Fibroblast of peridontal ligament (primary cell): ENCODE results near the gene TBX19.
A peak's percentile ranks its signal among the peaks of the same experiment; 100 is the strongest.

ENCODE experiments used
- DNase-seq: peaks from one replicate; pipeline ENCODE4 v3.0.0-alpha.2; 2010; ENCODE audit errors: extremely low read depth

TBX19 gene

DNA sequence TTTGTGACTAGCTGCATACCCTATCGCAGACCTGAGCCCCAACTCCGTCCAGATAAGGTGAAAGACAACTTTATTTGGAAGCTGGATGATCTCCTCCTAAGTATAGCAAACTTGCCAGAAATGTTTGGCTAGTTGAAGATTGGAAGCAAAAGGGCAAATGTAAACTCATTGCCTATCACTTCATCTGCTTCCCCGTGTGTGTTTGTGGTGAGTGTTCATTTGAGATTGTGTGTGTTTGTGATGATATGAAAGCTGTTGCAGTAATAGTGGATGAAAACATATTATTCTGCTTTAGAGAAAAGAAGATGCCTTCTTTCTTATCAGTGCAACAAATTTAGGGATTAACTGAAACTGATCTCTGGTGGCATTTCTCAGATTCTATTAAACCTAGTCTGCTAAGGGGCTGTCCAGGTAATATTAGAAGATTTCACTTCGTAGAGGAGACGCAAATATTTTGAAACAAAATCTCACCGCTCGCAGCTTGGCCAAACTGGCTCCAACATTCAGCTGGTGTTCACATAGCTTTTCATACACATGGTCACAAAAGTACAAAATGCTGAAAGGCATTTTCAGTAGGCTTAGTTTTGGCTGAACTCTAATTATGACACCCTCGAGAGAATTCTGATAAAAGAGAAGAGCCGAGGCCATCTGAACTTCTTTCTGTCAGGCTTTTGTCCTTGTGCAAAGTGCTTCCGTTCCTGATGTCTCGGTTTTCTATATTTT lies 1.1 kb downstream of the TBX19 start:
- DNase-seq = no peak

DNA sequence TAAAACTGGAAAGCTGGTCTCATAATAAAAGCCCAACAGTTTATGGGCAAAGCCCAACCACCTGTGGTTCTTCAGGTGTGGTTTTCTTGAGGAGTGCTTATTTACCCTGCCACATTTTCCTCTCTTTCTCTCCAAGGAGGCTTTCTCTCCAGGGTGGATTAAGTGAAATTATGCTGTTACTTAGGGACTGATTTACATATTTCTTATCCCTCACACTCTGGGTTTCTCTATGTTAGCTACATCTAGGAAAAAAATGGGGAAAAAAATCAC lies 4.8 kb downstream of the TBX19 start:
- DNase-seq = no peak

DNA sequence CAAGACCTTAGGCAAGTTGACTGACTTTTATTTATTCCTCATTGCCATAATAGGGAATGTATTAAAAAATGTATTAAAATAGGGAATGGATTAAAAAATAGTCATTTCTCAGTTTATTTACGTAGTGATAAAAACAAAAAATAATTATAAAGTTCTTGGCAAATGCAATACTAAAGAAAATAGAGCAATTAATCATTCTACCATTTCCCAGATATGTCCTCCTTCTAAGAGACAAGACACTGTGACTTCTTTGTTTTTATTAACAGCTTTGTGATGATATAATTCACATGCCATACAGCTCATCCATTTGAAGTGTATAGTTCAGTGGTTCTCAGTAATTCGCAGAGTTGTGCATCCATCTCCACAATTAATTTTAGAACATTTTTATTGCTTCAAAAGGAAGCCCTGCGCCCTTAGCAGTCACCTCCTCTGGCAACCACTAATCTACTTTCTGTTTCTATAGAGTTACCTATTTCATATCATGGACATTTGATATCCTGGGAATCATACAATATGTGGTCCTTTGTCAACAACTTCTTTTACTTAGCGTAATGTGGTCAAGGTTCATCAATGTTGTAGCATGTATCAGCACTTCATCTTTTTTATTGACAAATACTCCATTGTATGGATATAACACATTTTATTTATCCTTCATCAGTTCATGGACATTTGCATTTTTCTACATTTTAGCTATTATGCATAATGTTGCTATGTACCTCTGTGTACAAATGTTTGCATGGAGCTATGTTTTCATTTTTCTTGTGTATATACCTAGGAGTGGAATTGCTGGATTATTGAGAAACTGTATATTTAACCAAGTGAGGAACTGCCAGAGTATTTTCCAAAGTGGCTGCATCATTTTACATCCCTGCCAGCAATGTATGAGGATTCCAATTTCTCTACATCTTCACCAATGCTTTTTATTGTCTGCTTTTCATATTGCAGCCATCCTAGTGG lies 5.6 kb downstream of the TBX19 start:
- DNase-seq = no peak

DNA sequence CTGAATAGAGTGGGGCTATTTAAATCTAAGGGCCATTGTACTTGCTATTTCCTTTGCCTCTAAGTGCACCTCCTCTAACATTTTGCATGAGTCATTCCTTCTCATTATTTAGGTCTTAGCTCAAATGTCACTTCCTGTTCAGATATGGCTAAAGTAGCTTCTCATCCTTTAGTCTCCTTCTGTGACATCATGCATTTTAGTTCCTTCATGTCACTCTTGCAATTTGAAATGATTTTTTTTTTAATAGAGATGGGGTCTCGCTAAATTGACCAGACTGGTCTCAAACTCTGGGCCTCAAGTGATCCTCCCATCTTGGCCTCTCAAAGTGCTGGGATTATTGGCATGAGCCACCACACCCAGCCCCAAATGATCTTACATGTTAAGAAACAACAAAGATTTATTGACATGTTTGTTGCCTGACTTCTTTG lies 6.6 kb downstream of the TBX19 start:
- DNase-seq = peak; percentile 35

DNA sequence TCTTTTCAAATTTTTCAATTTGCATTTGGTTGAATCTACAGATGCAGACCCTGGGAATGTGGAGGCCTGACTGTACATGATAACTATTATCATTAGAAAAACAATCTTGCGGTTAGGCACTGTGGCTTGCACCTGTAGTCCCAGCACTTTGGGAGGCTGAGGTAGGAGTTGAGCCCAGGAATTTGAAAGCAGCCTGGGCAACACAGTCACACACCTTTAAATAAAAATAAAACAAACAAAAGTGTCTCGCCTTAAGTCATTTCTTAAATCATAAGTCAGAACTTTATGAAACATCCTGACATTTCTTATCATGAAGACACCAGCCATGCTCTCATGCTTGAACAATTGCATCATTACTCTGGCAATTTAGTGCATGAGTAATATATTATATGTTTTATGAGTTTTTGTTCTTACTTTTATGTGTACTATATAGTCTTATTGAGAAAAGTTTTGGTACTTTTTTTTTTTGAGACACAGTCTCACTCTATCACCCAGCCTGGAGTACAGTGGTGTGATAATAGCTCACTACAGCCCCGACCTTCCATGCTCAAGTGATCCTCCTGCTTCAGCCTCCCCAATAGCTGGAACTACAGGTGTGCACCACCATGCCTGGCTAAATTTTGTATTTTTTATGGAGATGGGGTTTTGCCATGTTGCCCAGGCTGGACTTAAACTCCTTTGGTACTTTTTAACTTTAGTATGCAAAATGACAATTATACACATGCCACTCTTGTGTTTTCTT lies 7.8 kb downstream of the TBX19 start:
- peak; percentile 25 for DNase-seq

DNA sequence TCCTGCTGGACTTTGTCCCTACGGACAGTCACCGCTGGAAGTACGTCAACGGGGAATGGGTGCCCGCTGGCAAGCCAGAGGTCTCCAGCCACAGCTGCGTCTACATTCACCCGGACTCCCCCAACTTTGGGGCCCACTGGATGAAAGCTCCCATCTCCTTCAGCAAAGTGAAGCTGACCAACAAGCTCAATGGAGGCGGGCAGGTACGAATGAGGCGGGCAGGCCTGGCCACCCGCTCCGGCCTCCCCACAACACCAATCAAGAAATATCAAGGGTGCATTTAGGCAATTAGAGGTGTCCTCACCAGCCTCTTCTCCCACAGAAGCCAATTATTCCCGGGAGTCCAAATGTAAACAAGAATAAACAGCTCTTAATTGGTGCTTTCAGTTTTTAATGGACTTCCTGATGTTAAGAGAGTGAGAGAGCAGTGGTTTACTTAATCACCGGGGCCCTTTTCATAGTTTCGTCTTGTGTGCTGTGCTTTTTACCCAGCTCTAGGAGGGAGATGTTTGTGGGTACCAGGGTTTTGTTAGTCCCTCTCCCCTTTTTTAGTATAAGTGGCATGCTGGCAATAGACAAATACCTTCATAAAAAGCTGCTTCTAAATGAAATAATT lies 10.7 kb downstream of the TBX19 start:
- DNase-seq = no peak

DNA sequence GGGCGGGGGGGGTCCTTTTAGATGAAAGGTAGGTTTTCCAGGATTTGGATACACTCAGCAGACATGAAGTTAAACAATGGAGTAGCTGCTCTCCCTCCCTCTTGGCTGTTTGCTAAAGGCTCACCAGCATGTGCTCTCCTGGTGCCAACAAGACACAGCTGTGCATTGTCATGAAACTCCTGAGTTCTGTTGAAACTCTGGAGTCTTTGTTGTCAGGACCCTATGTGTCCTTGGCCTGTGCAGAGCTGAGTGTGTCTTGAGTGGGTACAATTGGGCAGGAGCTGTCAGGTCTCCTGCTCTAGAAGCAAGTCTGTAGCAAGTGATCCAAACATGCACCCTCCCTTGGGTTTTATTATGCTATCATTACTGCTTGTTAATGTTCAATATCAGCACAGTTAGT lies 12.7 kb downstream of the TBX19 start:
- DNase-seq = no peak

DNA sequence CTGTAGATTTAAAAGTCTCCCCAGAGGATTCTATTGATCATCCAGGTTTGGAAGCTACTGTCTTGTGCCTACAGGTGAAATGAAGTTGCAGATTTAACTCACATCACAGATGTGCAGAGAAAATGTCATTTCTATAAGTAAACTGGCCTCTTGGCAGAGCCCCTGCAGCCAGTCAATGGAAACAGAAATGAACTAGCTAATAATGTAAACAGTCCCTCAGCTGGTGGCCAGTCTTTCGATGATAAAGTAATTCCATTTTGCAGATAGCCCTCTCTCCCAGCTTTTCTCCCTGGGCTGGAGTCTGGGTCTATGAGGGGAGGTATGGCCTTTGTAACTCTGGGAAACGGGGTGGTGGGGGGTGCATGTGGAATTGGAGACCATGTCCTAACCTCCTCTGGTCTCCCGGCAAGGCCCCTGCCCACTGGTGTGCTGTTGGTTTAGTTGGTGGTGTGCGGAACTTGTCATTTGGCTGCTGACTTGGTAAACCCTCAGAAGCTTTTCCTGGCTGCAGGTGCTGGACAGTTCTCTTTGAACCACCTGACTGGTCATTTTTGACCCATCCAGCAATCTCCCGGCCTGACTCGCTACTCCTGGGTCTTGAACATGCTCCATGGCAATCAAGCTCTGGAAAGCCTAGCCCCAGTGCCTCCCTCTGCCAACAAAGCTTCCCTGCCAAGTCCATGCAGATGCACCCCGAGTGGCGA lies 14.9 kb downstream of the TBX19 start:
- DNase-seq = no peak

DNA sequence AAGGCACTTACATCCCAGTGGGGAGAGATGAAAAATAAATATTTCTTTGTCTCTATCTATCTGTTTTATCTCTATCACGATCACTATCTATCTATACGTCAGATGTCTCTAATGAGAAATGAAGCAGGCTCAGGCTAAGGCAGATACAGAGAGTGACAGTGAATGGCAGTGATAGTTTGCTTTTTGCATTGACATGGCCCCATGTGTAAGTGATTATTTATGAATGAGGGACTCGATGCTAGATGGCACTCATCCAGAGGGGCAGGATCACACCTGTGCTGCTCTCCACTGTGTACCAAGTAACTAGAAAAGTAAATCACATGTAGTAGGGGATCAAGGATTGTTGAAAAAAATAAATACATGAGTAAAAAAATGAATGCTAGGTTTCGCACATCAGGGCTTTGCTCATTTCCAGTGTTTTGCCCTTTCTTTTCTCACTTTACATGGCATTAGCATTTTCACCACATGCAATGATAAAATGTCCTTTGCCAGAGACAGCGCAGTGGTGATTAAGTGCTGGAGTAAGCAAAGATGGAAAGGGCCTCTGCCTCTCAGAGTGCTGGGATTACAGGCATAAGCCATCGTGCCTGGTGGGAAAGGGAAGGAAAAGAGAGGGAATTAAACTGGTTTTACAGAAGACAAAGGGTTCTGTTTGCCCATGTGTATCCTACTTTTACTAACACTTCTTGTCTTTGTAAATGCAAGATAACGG lies 16.5 kb downstream of the TBX19 start:
- no peak for DNase-seq

DNA sequence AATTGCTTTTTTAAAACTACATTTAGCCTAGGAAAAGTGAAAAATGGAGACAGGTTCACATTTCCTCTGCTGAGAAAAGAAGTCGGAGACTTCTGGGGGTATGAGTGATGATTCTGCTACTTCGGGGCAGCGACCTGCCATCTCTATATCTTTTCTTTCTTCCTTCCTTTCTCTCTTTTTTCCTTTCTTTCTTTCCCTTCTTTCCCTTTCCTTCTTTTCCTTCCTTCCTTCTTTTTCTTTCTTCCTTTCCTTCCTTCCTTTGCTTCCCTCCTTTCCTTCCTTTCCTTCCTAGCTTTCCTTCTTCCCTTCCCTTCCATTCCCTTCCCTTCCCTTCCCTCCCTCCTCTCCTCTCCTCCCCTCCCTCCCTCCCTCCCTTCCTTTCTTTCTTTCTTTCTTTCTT lies 17.8 kb downstream of the TBX19 start:
- no peak for DNase-seq

DNA sequence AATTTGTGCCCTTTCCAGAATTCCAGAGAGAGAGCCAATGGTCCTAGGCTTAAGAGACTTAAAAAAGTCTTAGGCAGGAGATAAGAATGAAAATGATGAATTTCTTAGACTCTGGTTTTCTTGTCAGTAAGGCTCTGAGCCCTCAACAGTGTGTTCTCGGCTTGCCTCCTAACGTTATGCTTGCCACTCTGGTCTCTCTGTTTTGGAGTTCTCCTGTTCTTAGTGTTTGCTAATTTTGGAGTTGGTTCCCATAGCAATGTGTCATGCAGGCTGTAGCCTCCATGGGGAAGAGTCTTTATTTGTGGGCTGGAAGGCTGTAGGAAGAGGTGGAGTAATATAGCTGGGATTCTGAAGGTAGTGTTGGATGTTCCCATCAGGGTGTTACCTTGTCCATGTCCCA lies 19.9 kb downstream of the TBX19 start:
- DNase-seq = no peak

DNA sequence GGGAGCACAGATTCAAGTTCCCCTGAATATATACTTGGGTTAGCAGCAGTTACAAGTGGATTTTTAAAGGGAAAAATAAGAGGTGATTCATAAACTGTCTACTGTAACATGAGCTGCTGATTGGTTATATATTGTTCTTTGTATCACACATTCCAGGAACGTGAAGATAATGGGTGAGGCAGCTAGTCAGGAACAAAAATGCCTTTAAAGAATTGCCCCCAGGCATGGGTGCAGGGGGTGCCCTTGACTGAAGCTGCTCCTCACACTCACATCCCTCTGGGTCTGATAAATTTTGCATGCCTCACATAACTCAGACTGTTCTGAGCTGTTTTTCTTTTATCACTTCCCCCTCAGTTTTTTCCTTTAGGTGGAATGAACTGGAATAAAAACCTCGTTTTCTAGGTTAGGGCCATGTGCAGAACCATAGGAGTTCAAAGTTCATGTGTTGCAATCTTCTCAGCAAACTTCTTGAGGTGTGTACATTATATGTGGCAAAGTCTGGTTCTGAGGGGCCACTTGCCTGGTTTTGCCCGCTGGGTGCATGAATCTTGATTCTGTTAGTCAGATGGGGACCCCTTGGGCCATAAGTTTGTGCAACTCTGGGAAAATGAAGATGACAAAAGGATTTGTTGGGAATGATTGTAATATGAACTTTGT lies 21.1 kb downstream of the TBX19 start:
- peak; percentile 31 for DNase-seq

DNA sequence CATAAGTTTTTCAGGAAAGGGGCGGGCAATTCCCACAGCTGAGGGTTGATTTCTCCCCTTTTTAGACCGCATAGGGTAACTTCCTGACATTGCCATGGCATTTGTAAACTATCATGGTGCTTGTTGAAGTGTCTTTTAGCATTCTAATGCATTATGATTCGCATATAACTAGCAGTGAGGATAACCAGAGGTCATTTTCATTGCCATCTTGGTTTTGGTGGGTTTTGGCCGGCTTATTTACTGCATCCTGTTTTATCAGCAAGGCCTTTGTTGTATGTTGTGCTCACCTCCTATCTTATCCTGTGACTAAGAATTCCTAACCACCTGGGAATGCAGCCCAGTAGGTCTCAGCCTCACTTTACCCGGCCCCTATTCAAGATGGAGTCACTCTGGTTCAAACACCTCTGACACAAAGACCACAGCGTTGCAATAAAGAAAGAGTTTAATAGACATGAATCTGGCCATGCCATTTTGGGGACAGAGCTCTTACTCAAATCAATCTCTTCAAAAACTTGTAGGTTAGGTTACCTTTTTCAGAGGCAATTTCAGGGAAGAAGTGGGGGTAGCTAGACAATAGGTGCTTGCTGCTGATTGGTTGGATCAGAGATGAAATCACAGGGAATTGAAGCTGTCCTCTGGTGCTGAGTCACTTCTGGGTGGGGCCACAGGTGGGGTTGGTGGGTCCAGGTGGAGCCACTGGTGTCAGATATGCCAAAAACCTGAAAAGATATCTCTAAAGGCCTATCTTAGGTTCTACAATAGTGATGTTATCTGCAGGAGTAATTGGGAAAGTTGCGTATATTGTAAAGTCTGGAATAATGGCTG lies 23.3 kb downstream of the TBX19 start:
- no peak for DNase-seq

DNA sequence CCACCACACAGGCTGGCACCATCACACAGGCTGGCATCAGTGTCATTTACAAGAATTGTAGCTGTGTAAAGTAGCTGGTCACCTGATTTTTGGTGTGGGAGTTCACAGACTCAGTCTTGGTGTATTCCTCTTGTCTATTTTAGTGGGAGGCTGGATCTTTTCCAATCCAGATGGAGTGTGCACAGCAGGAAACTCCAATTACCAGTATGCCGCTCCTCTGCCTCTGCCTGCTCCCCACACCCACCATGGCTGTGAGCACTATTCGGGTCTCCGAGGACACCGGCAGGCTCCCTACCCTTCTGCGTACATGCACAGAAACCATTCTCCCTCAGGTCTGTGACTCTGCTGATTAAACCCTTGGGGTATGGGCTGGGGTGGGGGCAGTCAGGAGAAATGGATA lies 24.2 kb downstream of the TBX19 start:
- no peak for DNase-seq

DNA sequence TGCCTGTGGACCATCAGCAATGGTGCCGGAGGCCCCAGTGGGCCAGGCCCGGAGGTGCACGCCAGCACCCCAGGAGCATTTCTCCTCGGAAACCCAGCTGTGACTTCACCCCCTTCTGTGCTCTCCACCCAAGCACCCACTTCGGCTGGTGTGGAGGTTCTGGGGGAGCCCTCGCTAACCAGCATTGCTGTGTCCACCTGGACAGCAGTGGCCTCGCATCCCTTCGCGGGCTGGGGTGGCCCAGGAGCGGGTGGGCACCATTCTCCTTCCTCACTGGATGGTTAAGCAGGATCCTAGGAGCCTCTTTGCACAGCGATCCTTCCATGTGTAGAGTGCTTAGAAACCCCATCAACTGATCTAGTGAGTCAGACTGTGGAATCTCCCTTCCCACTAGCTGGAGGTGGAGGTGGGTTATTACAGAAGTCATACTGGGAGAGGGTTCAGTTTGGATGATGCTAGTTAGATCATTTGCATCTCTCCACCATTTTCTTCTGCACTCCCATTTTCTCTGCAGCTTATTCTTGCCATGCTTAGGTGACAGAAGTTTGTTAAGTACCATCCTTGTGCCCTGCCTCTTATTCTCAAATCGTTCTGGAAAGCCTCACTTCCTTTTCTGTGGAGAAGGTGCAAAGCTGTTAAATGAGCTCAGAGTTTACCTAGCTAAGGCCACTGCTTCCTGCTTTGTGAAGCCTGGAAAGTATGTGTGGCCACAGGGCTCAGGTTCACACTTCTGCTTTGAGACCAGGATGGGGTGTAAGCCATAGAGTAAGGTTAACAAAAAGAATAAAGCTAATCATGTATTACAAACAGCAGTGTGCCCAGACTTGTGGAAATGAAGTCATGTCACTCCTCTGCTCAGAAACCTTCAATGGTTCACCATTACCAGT lies 32.3 kb downstream of the TBX19 start:
- no peak for DNase-seq

DNA sequence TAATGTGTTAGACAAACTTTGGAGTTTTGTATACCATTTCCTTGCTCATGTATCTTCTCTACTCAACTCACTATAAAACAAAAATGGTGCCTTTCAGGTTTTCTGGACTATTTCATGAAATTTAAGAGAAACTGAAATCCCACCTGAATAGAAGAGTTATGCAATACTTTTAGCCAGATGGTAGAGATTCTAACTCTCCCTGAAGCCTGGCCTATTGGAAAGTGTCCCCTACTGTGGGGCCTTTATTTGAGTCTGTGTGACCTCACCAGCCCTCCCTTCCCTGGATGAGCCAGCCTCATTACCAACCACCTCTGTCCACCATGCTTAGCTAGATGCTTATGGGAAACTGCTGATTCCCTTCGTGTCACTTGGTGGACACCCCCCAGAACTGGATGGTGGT lies 35.5 kb downstream of the TBX19 start:
- DNase-seq = no peak

DNA sequence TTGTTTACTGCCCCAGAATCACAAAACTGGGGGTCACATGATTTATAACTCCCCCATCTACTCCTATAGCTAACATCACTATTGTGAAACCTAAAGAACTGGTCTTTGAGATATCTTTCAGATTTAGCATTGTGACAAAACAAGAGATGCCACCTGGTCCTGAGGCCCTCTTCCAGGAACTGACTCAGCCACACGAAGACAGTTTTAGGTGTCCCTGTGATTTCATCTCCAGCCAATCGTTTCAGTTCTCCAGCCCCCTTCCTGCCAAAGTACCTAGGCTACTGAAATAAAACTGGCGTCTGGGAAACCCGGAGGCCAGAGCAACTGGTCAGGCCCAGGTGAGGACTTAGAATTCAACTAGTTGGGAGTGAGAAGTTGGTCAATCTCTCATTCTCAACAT lies 36.6 kb downstream of the TBX19 start:
- no peak for DNase-seq

DNA sequence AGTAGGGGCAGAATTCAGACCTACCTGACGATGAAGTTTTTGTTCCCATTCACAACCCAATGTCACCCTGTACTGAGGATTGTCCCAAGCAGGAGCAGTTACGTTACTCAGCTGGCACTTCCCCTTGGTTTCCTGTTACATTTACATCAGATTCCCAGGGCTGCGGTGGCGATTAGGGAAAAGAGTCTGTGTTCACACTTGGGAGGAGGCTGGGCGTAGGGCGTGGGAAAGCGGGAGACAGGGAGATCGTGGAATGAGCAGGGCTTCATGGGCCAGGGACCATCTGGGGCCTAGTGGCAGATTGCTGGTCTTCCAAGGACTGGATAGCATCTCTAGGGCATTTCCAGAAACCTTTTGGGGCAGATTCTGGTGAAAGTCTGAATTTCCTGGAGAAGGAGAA lies 39.0 kb downstream of the TBX19 start:
- DNase-seq = no peak

DNA sequence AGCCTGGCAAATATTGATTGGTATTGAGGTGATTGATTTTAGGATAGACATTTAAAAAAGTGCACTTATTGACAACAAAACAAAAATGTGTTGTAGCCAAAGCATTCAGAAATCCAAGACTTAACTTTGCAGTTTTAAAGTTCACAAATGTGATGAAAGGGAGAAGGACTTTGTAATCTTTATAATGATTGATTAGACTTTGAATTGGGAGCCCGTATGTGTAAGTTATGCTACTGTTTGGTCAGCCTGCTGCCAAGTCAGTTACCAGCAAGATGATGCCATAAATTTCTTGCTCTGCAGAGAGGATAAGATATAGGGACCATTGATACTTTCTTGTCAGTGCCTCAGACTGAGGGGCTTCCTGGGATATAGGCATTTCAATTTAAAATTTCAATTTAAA lies 39.5 kb downstream of the TBX19 start:
- DNase-seq = no peak
